ENCODE measurements around the gene C6orf89. TPM values are rescaled to one million over a fixed set of nuclear protein-coding genes. Genes with fewer than 3 reads are reported as not detected.

The C6orf89 gene
- total and polyA plus RNA-seq, 2 of the 13 experiments (the other 11 are each of a cell fraction or from before 2014, with no cell fraction given): 22.1 to 32.2 TPM

DNA sequence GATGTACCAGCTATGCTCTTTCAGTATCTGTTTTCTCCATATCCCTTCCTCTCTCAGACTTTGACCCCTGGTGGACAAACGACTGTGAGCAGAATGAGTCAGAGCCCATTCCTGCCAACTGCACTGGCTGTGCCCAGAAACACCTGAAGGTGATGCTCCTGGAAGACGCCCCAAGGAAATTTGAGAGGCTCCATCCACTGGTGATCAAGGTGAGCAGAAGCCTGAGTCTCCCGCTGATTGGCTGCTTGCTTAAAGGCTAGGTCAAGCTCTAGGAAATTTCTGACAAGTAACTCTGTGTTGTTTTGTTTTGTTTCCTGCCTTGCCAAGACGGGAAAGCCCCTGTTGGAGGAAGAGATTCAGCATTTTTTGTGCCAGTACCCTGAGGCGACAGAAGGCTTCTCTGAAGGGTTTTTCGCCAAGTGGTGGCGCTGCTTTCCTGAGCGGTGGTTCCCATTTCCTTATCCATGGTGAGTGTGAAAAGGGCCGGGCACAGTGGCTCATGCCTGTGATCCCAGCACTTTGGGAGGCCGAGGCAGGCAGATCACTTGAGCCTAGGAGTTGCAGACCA, 28.6 kb downstream of the C6orf89 start (continued):
- TF ChIP-seq, protein P1, sequence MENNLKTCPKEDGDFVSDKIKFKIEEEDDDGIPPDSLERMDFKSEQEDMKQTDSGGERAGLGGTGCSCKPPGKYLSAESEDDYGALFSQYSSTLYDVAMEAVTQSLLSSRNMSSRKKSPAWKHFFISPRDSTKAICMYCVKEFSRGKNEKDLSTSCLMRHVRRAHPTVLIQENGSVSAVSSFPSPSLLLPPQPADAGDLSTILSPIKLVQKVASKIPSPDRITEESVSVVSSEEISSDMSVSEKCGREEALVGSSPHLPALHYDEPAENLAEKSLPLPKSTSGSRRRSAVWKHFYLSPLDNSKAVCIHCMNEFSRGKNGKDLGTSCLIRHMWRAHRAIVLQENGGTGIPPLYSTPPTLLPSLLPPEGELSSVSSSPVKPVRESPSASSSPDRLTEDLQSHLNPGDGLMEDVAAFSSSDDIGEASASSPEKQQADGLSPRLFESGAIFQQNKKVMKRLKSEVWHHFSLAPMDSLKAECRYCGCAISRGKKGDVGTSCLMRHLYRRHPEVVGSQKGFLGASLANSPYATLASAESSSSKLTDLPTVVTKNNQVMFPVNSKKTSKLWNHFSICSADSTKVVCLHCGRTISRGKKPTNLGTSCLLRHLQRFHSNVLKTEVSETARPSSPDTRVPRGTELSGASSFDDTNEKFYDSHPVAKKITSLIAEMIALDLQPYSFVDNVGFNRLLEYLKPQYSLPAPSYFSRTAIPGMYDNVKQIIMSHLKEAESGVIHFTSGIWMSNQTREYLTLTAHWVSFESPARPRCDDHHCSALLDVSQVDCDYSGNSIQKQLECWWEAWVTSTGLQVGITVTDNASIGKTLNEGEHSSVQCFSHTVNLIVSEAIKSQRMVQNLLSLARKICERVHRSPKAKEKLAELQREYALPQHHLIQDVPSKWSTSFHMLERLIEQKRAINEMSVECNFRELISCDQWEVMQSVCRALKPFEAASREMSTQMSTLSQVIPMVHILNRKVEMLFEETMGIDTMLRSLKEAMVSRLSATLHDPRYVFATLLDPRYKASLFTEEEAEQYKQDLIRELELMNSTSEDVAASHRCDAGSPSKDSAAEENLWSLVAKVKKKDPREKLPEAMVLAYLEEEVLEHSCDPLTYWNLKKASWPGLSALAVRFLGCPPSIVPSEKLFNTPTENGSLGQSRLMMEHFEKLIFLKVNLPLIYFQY (CRISPR knock-in tag; IDR thresholded peaks at IDR 0.05; ENCODE audit: borderline replicate concordance): 0 out of 2 replicates have a peak, but pooled peaks have one; percentile 27

DNA sequence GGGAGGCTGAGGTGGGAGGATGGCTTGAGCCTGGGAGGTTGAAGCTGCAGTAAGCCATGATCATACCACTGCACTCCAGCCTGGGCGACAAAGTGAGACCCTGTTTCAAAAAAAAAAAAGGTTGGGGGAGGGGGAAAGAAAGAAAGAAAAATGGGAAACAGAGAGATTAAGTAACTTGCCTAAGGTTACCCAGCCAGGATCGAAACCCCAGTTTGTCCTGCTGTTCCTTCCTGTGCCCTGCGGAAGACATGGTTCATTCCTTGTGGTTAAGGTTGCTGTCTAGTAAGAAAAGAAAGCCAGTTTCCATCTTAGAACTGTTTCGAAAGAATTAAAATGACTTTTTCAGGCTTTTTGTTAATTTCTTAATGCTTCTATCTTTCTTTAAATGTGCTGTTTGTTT, 29.8 kb downstream of the C6orf89 start:
- no peaks in the 10 kb centered on the region for H3K79me2 ChIP-seq (ENCODE audit: insufficient read depth, low read length)
- ATAC-seq (no peak), FAIRE-seq (no peak), DNase-seq (ENCODE audit: low spot score) (no peak)
- peaks cover 10 to 58% of the 10 kb centered on the region in 2 experiments for H3K36me3 ChIP-seq (replicated peaks in 1 of 2; ENCODE audit: control insufficient read depth in 1 of 2, insufficient read depth in 2 of 2, low read length in 2 of 2)
- H3K9me3 ChIP-seq (ENCODE audit: low read length): no peaks in the 10 kb centered on the region
- H3K27ac ChIP-seq (ENCODE audit: extremely low read length, insufficient read depth, low read length): no peak overlapping the region
- intact Hi-C loops (cut with micrococcal nuclease; ENCODE audit: unreplicated experiment): no loop called here
- CTCF ChIA-PET (ENCODE audit: low intra/inter-chr PET ratio, low total read pairs): no interaction called here
- no peak overlapping the region for H3K4me2 ChIP-seq (ENCODE audit: low read depth, low read length)
- no peak overlapping the region for H2AFZ ChIP-seq (ENCODE audit: low read length)
- H4K20me1 ChIP-seq (ENCODE audit: insufficient read depth, low read length): no peaks in the 10 kb centered on the region
- H3K4me1 ChIP-seq (ENCODE audit: insufficient read depth, low read length): peaks cover 14% of the 10 kb centered on the region
- H3K27me3 ChIP-seq (ENCODE audit: control insufficient read depth in 1 of 2, insufficient read depth in 2 of 2, low read length in 2 of 2): no peaks in the 10 kb centered on the region
- POLR2A ChIA-PET: no interaction called here
- no peak overlapping the region for H3K9ac ChIP-seq (ENCODE audit: insufficient read depth, low read depth, low read length)
- TF ChIP-seq HNRNPK (IDR thresholded peaks at IDR 0.05; ENCODE audit: low read depth, low read length, poor library complexity, severe bottlenecking) (peak; percentile 37), ZNF607 (CRISPR knock-in tag; IDR thresholded peaks at IDR 0.05; ENCODE audit: borderline replicate concordance) (no peak)
- 95% methylated on average over 4 of the region's 4 CpGs for WGBS (ENCODE audit: low lambda C conversion rate)
- in situ Hi-C loops (cut with HindIII; ENCODE audit: extremely low pct_ligation_motif_present, low pct_unique_long_range_greater_than_20kb): no loop called here
- no TSS peak for BruUV-seq (replicated peaks)
- H3K4me3 ChIP-seq (replicated peaks in 1 of 3; ENCODE audit: insufficient read depth in 1 of 3, low read depth in 2 of 3, low read length in 3 of 3): no peak overlapping the region

Data from HepG2 (cell line).